CD4-positive, alpha-beta T cell treated with Interleukin-15 for 4 hours (primary cell): ENCODE measurements around the gene MET.
"Not testable (repeated sequence)": the region's sequence is repeated elsewhere in the genome, so short reads cannot be mapped to it uniquely, and the experiment has no call there.

Experiments used
- DNase-seq: peaks from one replicate; pipeline ENCODE4 v3.0.0-alpha.2; 2020; ENCODE audit warnings: low spot score

MET gene

GRCh38 chr7:116728413-116728812 lies 56.4 kb downstream of the MET start:
- DNase-seq = no peak

- DNase-seq = no peak
Measured at GRCh38 chr7:116730097-116731022, 58.4 kb downstream of the MET start.

DNA sequence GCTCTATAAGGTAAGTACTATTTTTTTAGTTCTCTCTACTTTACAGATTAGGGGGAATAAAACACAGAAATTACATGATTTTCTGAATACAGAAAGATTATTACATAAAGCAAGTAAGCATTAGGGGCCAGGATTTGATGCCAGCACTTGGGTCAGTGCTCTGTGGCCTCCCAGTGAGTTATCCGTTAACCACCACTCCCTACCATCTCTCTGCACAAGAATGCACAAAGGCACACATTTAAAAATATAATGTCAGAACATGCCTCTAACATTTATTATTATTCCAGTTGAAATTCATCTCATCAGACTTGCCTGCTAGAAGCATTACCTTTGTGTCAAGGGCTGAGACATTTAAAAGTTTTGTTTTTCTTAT lies 59.0 kb downstream of the MET start:
- no peak for DNase-seq

GRCh38 chr7:116731445-116732335 lies 59.7 kb downstream of the MET start:
- no peak for DNase-seq

- DNase-seq = no peak
Measured at GRCh38 chr7:116732788-116733694, 61.0 kb downstream of the MET start.

DNA sequence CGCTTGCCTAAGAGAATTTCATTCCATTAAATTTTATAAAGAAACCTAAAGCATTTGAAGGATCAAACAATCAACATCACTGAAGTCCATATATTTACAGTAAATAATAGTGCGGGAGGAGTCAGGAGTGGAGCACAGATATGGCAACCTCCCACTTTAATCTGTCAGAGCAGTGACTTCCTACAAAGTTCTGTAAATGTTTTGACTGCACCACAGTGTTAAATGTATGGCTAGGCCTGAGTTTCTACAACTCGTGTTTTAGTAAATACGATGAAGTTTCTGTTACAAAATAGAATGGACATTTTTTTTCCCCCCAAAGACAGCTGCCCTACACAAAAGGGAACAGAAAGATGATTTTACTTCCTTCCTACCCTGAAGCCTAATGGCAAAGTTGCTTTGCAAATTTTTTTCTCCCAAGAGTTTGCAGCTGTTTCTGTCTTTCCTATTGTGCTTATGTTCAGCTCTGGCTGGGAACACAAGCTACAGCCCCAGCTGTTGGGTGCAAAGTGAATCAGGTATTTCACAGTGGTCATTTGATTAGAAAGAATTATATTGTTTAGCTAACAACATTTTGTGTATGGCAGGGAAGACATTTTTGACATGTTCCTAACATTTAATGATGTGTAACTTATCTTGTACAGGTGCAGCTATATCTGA lies 62.1 kb downstream of the MET start:
- DNase-seq = no peak

- no peak for DNase-seq
Measured at GRCh38 chr7:116734710-116735109, 62.7 kb downstream of the MET start.

- DNase-seq = no peak
Measured at GRCh38 chr7:116736927-116737715, 65.1 kb downstream of the MET start.

GRCh38 chr7:116738378-116738777 lies 66.4 kb downstream of the MET start:
- DNase-seq = no peak

- DNase-seq = no peak
Measured at GRCh38 chr7:116739307-116739706, 67.3 kb downstream of the MET start.

DNA sequence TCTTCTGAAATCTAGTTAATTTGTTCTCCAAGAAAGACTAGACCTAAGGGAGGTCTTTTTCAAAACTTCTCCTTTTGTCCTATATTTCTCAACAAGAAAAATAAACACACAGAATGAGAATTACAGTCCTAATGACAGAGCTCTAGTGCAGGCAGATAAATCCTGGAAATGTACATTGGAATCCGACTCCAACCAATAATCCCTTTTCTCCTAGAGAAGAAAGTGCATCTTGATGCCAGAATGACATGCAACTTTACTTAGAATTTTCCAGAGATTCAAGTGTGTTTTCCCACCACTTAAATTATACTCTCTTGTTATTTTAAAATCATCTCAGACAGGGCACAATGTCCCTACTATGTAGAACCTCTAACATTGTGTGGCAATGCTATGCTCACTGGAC lies 68.2 kb downstream of the MET start:
- no peak for DNase-seq

- no peak for DNase-seq
Measured at GRCh38 chr7:116740755-116741462, 68.9 kb downstream of the MET start.

- no peak for DNase-seq
Measured at GRCh38 chr7:116741625-116742316, 69.8 kb downstream of the MET start.

- no peak for DNase-seq
Measured at GRCh38 chr7:116742641-116743040, 70.6 kb downstream of the MET start.

- not testable (repeated sequence) for DNase-seq
Measured at GRCh38 chr7:116743835-116744234, 71.8 kb downstream of the MET start.

DNA sequence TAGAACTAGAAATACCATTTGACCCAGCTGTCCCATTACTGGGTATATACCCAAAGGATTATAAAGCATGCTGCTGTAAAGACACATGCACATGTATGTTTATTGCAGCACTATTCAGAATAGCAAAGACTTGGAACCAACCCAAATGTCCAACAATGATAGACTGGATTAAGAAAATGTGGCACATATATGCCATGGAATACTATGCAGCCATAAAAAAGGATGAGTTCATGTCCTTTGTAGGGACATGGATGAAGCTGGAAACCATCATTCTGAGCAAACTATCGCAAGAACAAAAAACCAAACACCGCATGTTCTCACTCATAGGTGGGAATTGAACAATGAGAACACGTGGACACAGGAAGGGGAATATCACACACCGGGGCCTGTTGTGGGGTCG lies 74.4 kb downstream of the MET start:
- DNase-seq = not testable (repeated sequence)

- not testable (repeated sequence) for DNase-seq
Measured at GRCh38 chr7:116751070-116751469, 79.1 kb downstream of the MET start.

- no peak for DNase-seq
Measured at GRCh38 chr7:116752305-116753074, 80.5 kb downstream of the MET start.
